OCI-LY3 (cell line): ENCODE results near the gene SERPINA4.

Experiments
- EZH2phosphoT487 ChIP-seq: fragments of 200-600 bp; shearing (Covaris generic); IDR thresholded peaks from 2 replicates; pipeline ENCODE4 v1.6.1; 2018; ENCODE audit warnings: antibody characterized with exemption, mixed run types, low read depth
- TF ChIP-seq, protein P1 (sequence below): fragments of 200-600, 300-600 bp; sonication (generic); IDR thresholded peaks from 2 replicates; pipeline ENCODE4 v1.5.1; 2014; ENCODE audit warnings: antibody characterized with exemption, low read length, low read depth

DNA sequence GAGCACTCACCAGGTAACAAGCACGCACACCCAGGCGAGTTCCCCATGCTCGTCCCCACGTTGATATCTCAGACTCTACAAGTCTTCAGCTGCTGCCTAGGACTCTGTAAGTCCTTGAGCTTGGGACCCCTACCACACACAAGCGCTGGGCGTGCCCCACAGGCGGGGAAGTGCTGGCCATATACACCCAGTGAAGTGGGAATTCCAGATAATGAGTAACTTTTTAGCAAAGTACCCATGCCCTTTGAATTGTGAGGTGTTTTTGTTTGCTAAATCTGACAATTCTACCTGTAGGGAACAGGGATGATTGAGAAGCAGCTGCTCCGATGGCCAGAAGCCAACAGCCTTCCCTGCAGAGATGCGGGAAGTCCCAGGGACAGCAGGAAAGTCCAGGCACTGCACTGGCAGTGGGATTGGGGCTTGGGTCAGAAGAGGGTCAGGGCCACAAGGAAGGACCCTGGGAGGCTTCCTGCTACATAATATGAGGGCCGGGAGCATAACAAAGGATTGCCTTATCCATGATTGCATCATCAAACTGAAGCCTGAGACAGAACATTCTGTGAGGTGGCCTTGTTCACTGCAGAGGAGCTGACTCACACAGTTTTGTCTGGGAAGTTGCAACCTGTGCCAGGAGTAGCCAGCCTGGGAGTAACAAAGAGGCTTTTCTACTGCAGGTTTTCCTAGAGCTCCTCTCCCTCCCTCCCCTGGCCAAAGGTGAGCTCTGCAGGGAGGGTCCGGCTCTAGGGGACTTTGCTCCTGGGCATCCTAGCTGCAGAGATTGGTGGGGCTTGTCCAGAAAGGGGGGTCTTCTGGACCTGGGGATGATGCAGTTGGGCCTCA, 37.8 kb downstream of the SERPINA4 start:
- TF ChIP-seq, protein P1, sequence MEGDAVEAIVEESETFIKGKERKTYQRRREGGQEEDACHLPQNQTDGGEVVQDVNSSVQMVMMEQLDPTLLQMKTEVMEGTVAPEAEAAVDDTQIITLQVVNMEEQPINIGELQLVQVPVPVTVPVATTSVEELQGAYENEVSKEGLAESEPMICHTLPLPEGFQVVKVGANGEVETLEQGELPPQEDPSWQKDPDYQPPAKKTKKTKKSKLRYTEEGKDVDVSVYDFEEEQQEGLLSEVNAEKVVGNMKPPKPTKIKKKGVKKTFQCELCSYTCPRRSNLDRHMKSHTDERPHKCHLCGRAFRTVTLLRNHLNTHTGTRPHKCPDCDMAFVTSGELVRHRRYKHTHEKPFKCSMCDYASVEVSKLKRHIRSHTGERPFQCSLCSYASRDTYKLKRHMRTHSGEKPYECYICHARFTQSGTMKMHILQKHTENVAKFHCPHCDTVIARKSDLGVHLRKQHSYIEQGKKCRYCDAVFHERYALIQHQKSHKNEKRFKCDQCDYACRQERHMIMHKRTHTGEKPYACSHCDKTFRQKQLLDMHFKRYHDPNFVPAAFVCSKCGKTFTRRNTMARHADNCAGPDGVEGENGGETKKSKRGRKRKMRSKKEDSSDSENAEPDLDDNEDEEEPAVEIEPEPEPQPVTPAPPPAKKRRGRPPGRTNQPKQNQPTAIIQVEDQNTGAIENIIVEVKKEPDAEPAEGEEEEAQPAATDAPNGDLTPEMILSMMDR: no peak
- TF ChIP-seq EZH2phosphoT487: no peak
